ES-I3 (cell line): ENCODE data around the gene ZBED4.

Experiments used
- H3K36me3 ChIP-seq: 2 replicates; pipeline ENCODE4 v1.6.1; 2013; ENCODE audit warnings: mild to moderate bottlenecking, low read length, control low read depth, moderate library complexity; ENCODE audit not compliant: insufficient read depth
- H3K4me1 ChIP-seq: 2 replicates; pipeline ENCODE4 v1.6.1; 2013; ENCODE audit warnings: mild to moderate bottlenecking, control low read depth, low read length; ENCODE audit not compliant: insufficient read depth
- H3K9ac ChIP-seq: 2 replicates; pipeline ENCODE4 v1.6.1; 2013; ENCODE audit warnings: low read depth, mild to moderate bottlenecking, low read length, moderate library complexity
- H3K9me3 ChIP-seq: 2 replicates; pipeline ENCODE4 v1.6.1; 2013; ENCODE audit warnings: mild to moderate bottlenecking, low read length, moderate library complexity; ENCODE audit not compliant: control insufficient read depth, insufficient read depth

Gene ZBED4

DNA sequence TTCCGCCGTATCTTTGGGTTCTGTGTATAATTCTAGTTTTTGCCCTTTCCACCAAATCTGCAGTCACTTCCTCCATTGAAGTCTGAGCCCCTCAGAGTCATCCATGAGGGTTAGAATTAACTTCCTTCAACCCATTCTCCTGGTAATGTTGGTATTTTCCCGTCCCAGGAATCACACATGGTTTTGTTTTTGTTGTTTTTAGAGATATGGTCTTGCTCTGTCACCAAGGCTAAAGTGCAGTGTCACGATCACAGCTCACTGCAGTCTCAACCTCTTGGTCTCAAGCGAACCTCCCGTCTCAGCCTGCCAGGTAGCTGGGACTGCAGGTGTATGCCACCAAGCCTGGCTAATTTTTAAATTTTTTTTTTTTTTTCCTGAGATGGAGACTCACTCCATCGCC lies 18.7 kb downstream of the ZBED4 start:
- H3K9ac ChIP-seq = no peak overlapping the region
- no peaks in the 10 kb centered on the region for H3K4me1 ChIP-seq
- no peaks in the 10 kb centered on the region; the same call in 1 of the 2 replicates for H3K9me3 ChIP-seq
- H3K36me3 ChIP-seq = no peaks in the 10 kb centered on the region

DNA sequence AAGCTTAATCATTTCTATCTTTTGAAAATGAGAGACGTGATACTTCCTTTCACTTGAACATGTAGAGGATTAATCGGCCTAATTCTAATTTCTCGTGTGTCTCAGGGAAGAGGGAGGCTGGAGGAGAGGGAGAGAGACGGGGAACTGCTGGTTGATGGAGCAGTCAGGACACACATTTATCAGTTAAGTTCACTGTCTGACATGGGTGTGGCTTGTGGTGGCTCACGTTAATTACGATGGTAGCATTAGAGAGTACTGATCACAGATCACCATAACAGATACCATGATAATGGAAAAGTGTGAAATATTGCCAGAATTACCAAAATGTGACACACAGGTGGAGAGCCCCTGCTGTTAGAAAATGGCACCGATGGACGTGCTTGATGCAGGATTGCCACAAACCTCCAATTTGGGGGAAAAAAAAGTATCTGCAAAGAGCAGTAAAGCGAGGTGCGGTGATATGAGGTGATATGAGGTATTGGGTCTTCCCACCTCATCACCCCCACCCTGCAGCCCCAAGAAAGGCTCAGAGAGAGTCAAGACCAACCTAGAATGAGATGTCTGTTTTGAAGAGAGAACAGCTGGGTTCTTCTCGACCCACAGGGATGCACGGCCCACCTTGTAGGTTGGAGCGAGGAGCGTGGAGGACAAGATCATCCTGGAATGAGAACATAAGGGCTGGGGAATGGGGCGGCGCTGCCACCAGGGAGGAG lies 19.7 kb downstream of the ZBED4 start:
- no peaks in the 10 kb centered on the region; the same call in 1 of the 2 replicates for H3K9me3 ChIP-seq
- H3K9ac ChIP-seq = no peak overlapping the region
- H3K4me1 ChIP-seq = no peaks in the 10 kb centered on the region
- no peaks in the 10 kb centered on the region for H3K36me3 ChIP-seq

GRCh38 chr22:49877642-49878041 lies 24.0 kb downstream of the ZBED4 start:
- Histone ChIP-seq H3K9me3 (no peaks in the 10 kb centered on the region; the same call in 1 of the 2 replicates), H3K4me1 (no peaks in the 10 kb centered on the region), H3K36me3 (no peaks in the 10 kb centered on the region), H3K9ac (no peak overlapping the region)

GRCh38 chr22:49878206-49878605 lies 24.6 kb downstream of the ZBED4 start:
- H3K36me3 ChIP-seq = no peaks in the 10 kb centered on the region
- H3K4me1 ChIP-seq = no peaks in the 10 kb centered on the region
- H3K9me3 ChIP-seq = no peaks in the 10 kb centered on the region; the same call in 1 of the 2 replicates
- H3K9ac ChIP-seq = no peak overlapping the region

GRCh38 chr22:49879871-49880270 lies 26.2 kb downstream of the ZBED4 start:
- Histone ChIP-seq H3K36me3 (no peaks in the 10 kb centered on the region), H3K9ac (no peak overlapping the region), H3K4me1 (no peaks in the 10 kb centered on the region), H3K9me3 (no peaks in the 10 kb centered on the region; the same call in 1 of the 2 replicates)

- H3K36me3 ChIP-seq = no peaks in the 10 kb centered on the region
- no peak overlapping the region for H3K9ac ChIP-seq
These were observed 26.6 kb downstream of the ZBED4 start for GRCh38 chr22:49880281-49880680.

GRCh38 chr22:49881856-49882255 lies 28.2 kb downstream of the ZBED4 start:
- Histone ChIP-seq H3K9ac (no peak overlapping the region), H3K36me3 (peaks cover 4% of the 10 kb centered on the region; the same call in 1 of the 2 replicates), H3K4me1 (no peaks in the 10 kb centered on the region), H3K9me3 (no peaks in the 10 kb centered on the region; the same call in 1 of the 2 replicates)

More at GRCh38 chr22:49880281-49880680, 26.6 kb downstream of the ZBED4 start:
- Histone ChIP-seq H3K9me3 (no peaks in the 10 kb centered on the region; the same call in 1 of the 2 replicates), H3K4me1 (no peaks in the 10 kb centered on the region)

DNA sequence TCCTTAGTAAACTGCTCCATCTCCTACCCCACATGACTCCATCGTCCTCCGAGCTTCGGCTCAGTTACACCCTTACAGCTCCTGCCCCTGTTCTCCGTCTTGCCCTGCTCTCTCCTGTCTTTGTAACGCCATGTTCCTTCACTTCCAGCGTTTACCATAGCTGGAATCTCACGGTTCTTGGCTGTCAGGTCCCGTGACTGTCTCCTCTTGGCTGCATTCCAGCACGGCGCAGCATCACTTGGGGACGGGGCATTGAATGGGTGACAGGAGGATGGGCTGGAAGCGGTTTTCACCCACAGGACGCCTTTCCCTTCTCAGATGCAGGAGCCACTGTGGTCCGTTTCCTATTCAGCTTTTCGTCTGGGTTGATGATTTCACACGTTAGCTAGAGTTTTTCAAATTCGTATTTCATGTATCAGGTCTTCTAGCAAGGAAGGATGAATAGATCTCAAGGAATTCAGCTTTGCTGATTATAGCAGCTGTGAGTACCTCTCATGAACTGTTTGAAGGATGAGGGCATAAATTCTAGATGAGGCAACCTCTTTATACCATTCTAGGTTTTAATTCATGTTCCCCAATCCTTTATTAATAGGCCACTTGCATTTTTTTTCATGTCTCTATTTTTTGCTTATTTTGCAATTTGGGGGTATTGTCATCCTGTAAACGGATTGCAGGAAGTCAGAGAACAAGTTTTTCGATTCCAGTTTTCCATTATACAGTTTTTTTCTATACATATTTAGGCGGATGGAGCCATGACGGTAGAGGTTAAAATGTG lies 29.1 kb downstream of the ZBED4 start:
- Histone ChIP-seq H3K36me3 (peaks cover 8% of the 10 kb centered on the region), H3K9me3 (no peaks in the 10 kb centered on the region; the same call in 1 of the 2 replicates), H3K4me1 (no peaks in the 10 kb centered on the region), H3K9ac (no peak overlapping the region)

DNA sequence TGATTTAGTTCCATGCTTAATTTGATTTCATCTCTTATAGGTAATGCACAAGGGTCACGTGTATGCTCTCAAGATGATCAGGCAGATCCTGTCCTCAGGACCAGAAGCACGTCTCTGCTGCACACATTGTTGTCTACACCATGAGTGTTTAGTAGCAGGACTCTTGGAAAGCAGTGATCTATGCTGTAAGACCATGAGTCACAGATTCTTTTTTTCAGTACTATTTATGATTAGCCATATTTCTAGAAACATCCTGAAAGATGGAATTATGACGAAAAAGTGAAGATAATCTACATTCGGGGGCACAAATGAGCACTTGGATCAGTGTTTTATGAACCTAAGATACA lies 29.6 kb downstream of the ZBED4 start:
- Histone ChIP-seq H3K4me1 (no peaks in the 10 kb centered on the region), H3K36me3 (peaks cover 8% of the 10 kb centered on the region), H3K9me3 (no peaks in the 10 kb centered on the region; the same call in 1 of the 2 replicates), H3K9ac (no peak overlapping the region)

DNA sequence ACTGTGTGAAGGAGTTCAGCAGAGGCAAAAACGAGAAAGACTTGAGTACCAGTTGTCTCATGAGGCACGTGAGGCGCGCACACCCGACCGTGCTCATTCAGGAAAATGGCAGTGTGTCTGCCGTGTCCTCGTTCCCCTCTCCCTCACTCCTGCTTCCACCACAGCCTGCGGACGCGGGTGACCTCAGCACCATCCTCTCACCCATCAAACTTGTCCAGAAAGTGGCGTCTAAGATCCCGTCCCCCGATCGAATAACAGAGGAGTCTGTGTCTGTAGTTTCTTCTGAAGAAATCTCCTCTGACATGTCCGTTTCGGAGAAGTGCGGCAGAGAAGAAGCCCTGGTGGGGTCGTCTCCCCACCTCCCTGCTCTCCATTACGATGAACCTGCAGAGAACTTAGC lies 30.4 kb downstream of the ZBED4 start:
- Histone ChIP-seq H3K9ac (no peak overlapping the region), H3K36me3 (peaks cover 8% of the 10 kb centered on the region), H3K4me1 (no peaks in the 10 kb centered on the region), H3K9me3 (no peaks in the 10 kb centered on the region; the same call in 1 of the 2 replicates)

- no peak overlapping the region for H3K9ac ChIP-seq
- H3K36me3 ChIP-seq = peaks cover 8% of the 10 kb centered on the region
- H3K4me1 ChIP-seq = no peaks in the 10 kb centered on the region
- H3K9me3 ChIP-seq = peaks cover 6% of the 10 kb centered on the region
These were observed 31.0 kb downstream of the ZBED4 start for GRCh38 chr22:49884503-49885260.

DNA sequence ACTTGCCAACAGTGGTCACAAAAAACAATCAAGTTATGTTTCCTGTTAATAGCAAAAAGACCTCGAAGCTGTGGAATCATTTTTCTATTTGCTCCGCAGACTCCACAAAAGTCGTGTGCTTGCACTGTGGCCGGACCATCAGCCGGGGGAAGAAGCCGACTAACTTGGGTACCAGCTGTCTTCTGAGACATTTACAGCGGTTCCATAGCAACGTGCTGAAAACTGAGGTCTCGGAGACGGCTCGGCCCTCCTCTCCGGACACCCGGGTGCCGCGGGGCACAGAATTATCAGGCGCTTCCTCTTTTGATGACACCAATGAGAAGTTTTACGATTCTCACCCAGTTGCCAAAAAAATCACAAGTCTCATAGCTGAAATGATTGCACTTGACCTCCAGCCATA lies 31.6 kb downstream of the ZBED4 start:
- Histone ChIP-seq H3K9ac (no peak overlapping the region), H3K4me1 (no peaks in the 10 kb centered on the region), H3K36me3 (peaks cover 8% of the 10 kb centered on the region), H3K9me3 (peaks cover 9% of the 10 kb centered on the region)

GRCh38 chr22:49885881-49886280 lies 32.2 kb downstream of the ZBED4 start:
- Histone ChIP-seq H3K4me1 (no peaks in the 10 kb centered on the region), H3K9ac (no peak overlapping the region), H3K36me3 (peaks cover 8% of the 10 kb centered on the region), H3K9me3 (peaks cover 9% of the 10 kb centered on the region)

- Histone ChIP-seq H3K9ac (no peak overlapping the region), H3K9me3 (peaks cover 9% of the 10 kb centered on the region), H3K36me3 (peaks cover 8% of the 10 kb centered on the region), H3K4me1 (no peaks in the 10 kb centered on the region)
These were observed 32.9 kb downstream of the ZBED4 start for GRCh38 chr22:49886346-49887063.
